Uterus (tissue), 2 donors: Measurements from ENCODE around the gene CKS1B.

Experiments
- POLR2A ChIP-seq, 2 donors: fragments of 450-650 bp; IDR thresholded peaks; one replicate each; pipeline ENCODE4 v1.6.1; 2016; ENCODE audit warnings: antibody characterized with exemption in 2 of 2, mild to moderate bottlenecking in 1 of 2, moderate library complexity in 1 of 2
- TF ChIP-seq, protein P1 (sequence below), 4 experiments: fragments of 200-600 bp in 2 of 4; fragments of 450-650 bp in 2 of 4; sonication (generic) in 2 of 4; IDR thresholded peaks; one replicate each; pipeline ENCODE4 v1.5.1; 2016 to 2019; ENCODE audit warnings: antibody characterized with exemption in 4 of 4, mild to moderate bottlenecking in 2 of 4, moderate library complexity in 1 of 4

- TF ChIP-seq, protein P1, sequence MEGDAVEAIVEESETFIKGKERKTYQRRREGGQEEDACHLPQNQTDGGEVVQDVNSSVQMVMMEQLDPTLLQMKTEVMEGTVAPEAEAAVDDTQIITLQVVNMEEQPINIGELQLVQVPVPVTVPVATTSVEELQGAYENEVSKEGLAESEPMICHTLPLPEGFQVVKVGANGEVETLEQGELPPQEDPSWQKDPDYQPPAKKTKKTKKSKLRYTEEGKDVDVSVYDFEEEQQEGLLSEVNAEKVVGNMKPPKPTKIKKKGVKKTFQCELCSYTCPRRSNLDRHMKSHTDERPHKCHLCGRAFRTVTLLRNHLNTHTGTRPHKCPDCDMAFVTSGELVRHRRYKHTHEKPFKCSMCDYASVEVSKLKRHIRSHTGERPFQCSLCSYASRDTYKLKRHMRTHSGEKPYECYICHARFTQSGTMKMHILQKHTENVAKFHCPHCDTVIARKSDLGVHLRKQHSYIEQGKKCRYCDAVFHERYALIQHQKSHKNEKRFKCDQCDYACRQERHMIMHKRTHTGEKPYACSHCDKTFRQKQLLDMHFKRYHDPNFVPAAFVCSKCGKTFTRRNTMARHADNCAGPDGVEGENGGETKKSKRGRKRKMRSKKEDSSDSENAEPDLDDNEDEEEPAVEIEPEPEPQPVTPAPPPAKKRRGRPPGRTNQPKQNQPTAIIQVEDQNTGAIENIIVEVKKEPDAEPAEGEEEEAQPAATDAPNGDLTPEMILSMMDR (IDR thresholded peaks at IDR 0.05): no peak
- no peak for TF ChIP-seq POLR2A (IDR thresholded peaks at IDR 0.05)
These were observed 22.4 kb upstream of the CKS1B start for GRCh38 chr1:154951901-154952657.
